Right lobe of liver (tissue), 6 donors: ENCODE data around the gene VKORC1L1. TPM values are rescaled to one million over a fixed set of nuclear protein-coding genes. Genes with fewer than 3 reads are reported as not detected.
A peak's percentile ranks its signal among the peaks of the same experiment; 100 is the strongest.
"Not testable (repeated sequence)": the region's sequence is repeated elsewhere in the genome, so short reads cannot be mapped to it uniquely, and the experiment has no call there.

ENCODE experiments used
- ATAC-seq, 4 donors: fragments of 200-7000 bp; cut with Tn5 transposase; one replicate each; pipeline ENCODE4 v1.9.1; 2020; ENCODE audit warnings: mild to moderate bottlenecking in 4 of 4, moderate library complexity in 4 of 4
- DNase-seq, 3 donors: peaks; one replicate each; pipeline ENCODE4 v3.0.0-alpha.2; 2020
- H3K27ac ChIP-seq, 3 donors: fragments of 200-600 bp; one replicate each; pipeline ENCODE4 v1.8.0; 2022
- H3K27me3 ChIP-seq, 2 donors: fragments of 200-600 bp; one replicate each; pipeline ENCODE4 v1.8.0; 2022
- H3K36me3 ChIP-seq, 4 donors: fragments of 200-600 bp; sonication (generic) in 1 of 4; one replicate each; pipeline versions ENCODE4 v1.5.1 to v1.8.0; 2017 to 2022; ENCODE audit warnings: control low read depth in 1 of 4
- H3K4me1 ChIP-seq, 4 donors: fragments of 200-600 bp; sonication (generic) in 1 of 4; one replicate each; pipeline versions ENCODE4 v1.5.1 to v1.8.0; 2017 to 2022; ENCODE audit warnings: control low read depth in 1 of 4
- H3K4me3 ChIP-seq, 3 donors: fragments of 200-600 bp; one replicate each; pipeline ENCODE4 v1.8.0; 2022
- H3K9me3 ChIP-seq, 4 donors: fragments of 200-600 bp; sonication (generic) in 1 of 4; one replicate each; pipeline versions ENCODE4 v1.5.1 to v1.8.0; 2017 to 2022; ENCODE audit warnings: control low read depth in 1 of 4
- CTCF ChIP-seq, 4 donors: fragments of 200-600 bp in 3 of 4; fragments of 450-650 bp in 1 of 4; IDR thresholded peaks; one replicate each; pipeline versions ENCODE4 v1.5.1 to v1.8.0; 2016 to 2022; ENCODE audit warnings: antibody characterized with exemption in 4 of 4, mild to moderate bottlenecking in 2 of 4
- POLR2A ChIP-seq: fragments of 450-650 bp; IDR thresholded peaks from one replicate; pipeline ENCODE4 v1.6.1; 2017; ENCODE audit warnings: antibody characterized with exemption, mild to moderate bottlenecking
- WGBS: methylation state at CpG from one replicate; pipeline ENCODE4 v1.1.6; 2018; ENCODE audit warnings: low coverage, low lambda C conversion rate; ENCODE audit not compliant: insufficient coverage; ENCODE audit errors: missing lambda C conversion rate; 5-methylcytosine and 5-hydroxymethylcytosine counted together
- intact Hi-C, 2 donors: fragments of 100-400 bp; cut with DNase I; formaldehyde crosslinking; loops; one replicate each; pipeline versions ENCODE4 v1.11.2 to v1.14.1; 2022
- total RNA-seq, 6 experiments: library from RNA; depleted of rRNA in 2 of 6; stranded (reverse); fragments of >200 nt in 2 of 6; fragmentation: NEBNext Ultra II Directional in 3 of 6; extraction: Animal tissue kit (Norgen Biotek cat#: 25700) in 3 of 6; gene quantifications; one replicate each; pipeline versions ENCODE4 v1.1.0 to v1.2.4, GENCODE V29; 2016 to 2023
- donor health status: DM: no; HTN: yes; CAD: no.
- donor health status: DM: no; HTN: no; CAD: no.
- donor health status: DM: no; HTN: no; CAD: no.
- donor health status: DM: no; HTN: yes; CAD: no.
- donor health status: DM: no; HTN: yes; CAD: no.

VKORC1L1 gene
- total RNA-seq, 6 experiments from 2014 or later: 9.2 to 26.1 (median 13.2) TPM

- WGBS: 45% methylated on average over 3 of the region's 62 CpGs
- Histone ChIP-seq H3K27me3 (no peaks in the 10 kb centered on the region), H3K27ac (peak within 1 kb of the TSS; percentile 76 to 84 (median 83)), H3K4me3 (peak within 1 kb of the TSS; percentile 65 to 96 (median 94)), H3K36me3 (peaks cover 0 to 11% (median 0%) of the 10 kb centered on the region in 4 donors), H3K4me1 (peaks cover 0 to 7% (median 0%) of the 10 kb centered on the region in 4 donors), H3K9me3 (no peaks in the 10 kb centered on the region)
- TF ChIP-seq POLR2A (peak; percentile 83), CTCF (IDR thresholded peaks at IDR 0.05) (no peak)
- DNase-seq (peak; percentile 93 to 95 (median 95)), ATAC-seq (peak; percentile 92 to 96 (median 96))
- intact Hi-C loops: no loop called here
Measured at GRCh38 chr7:65981965-65982792, 109.3 kb downstream of the VKORC1L1 start, which contains the start of gene GUSB. Gene GUSB (minus strand): TSS chr7:65982213. CDS start chr7:65982183, 30 bp downstream.

GRCh38 chr7:65983965-65984658 lies 111.2 kb downstream of the VKORC1L1 start:
- Histone ChIP-seq H3K36me3 (peaks cover 0 to 11% (median 0%) of the 10 kb centered on the region in 4 donors), H3K4me1 (peaks cover 0 to 7% (median 0%) of the 10 kb centered on the region in 4 donors), H3K9me3 (no peaks in the 10 kb centered on the region), H3K27ac (no peak overlapping the region), H3K27me3 (no peaks in the 10 kb centered on the region), H3K4me3 (no peak overlapping the region)
- intact Hi-C loops: no loop called here
- ATAC-seq (no peak), DNase-seq (no peak)
- WGBS: 91% methylated on average over 8 of the region's 10 CpGs
- TF ChIP-seq CTCF (IDR thresholded peaks at IDR 0.05) (no peak), POLR2A (no peak)

GRCh38 chr7:65988084-65988483 lies 115.2 kb downstream of the VKORC1L1 start:
- no peak for DNase-seq
- Histone ChIP-seq H3K27me3 (no peaks in the 10 kb centered on the region), H3K27ac (no peak overlapping the region), H3K4me1 (no peaks in the 10 kb centered on the region), H3K4me3 (no peak overlapping the region), H3K9me3 (no peaks in the 10 kb centered on the region), H3K36me3 (no peaks in the 10 kb centered on the region)
- intact Hi-C loops: no loop called here
- no peak for ATAC-seq
- 100% methylated on average over 4 of the region's 4 CpGs for WGBS
- no peak for TF ChIP-seq POLR2A

GRCh38 chr7:65988503-65988902 lies 115.6 kb downstream of the VKORC1L1 start:
- H3K4me1 ChIP-seq, DNase-seq, H3K9me3 ChIP-seq, H3K27ac ChIP-seq, H3K36me3 ChIP-seq, ATAC-seq, H3K4me3 ChIP-seq, H3K27me3 ChIP-seq, intact Hi-C loops: not testable (repeated sequence)
- 93% methylated on average over 1 of the region's 1 CpG for WGBS

GRCh38 chr7:65989694-65990080 lies 116.8 kb downstream of the VKORC1L1 start:
- intact Hi-C loops: no loop called here
- Histone ChIP-seq H3K4me3 (no peak overlapping the region), H3K27me3 (no peaks in the 10 kb centered on the region), H3K4me1 (no peaks in the 10 kb centered on the region), H3K9me3 (no peaks in the 10 kb centered on the region), H3K27ac (no peak overlapping the region), H3K36me3 (no peaks in the 10 kb centered on the region)
- TF ChIP-seq POLR2A (no peak), CTCF (IDR thresholded peaks at IDR 0.05) (no peak)
- 70% methylated on average over 2 of the region's 3 CpGs for WGBS
- DNase-seq (no peak), ATAC-seq (no peak)

GRCh38 chr7:65991829-65992228 lies 119.0 kb downstream of the VKORC1L1 start:
- intact Hi-C loops, H3K4me3 ChIP-seq, ATAC-seq, H3K9me3 ChIP-seq, H3K4me1 ChIP-seq, H3K36me3 ChIP-seq, DNase-seq, H3K27me3 ChIP-seq, H3K27ac ChIP-seq: not testable (repeated sequence)
- WGBS: 93% methylated on average over 5 of the region's 5 CpGs
